CD4-positive, alpha-beta T cell (primary cell): ENCODE measurements around the gene AMOTL2. TPM values are rescaled to one million over a fixed set of nuclear protein-coding genes. Genes with fewer than 3 reads are reported as not detected.

Experiments
- ATAC-seq: fragments of 200-7000 bp; cut with Tn5 transposase; one replicate; pipeline ENCODE4 v1.10.0; 2022; ENCODE audit warnings: mild to moderate bottlenecking; ENCODE audit not compliant: poor library complexity
- CTCF ChIA-PET: fragments of 350-600 bp; sonication (Branson Sonifier 250); formaldehyde crosslinking; loops from one replicate; lab custom pipeline; 2021; ENCODE audit warnings: antibody characterized with exemption, inconsistent platforms; lab: Charles Lee
- POLR2A ChIA-PET: fragments of 350-600 bp; sonication (Branson Sonifier 250); formaldehyde crosslinking; loops from one replicate; lab custom pipeline; 2021; ENCODE audit warnings: antibody characterized with exemption, inconsistent platforms; lab: Charles Lee
- DNase-seq, 14 experiments: peaks; one replicate each; pipeline ENCODE4 v3.0.0-alpha.2; 2013 to 2020; ENCODE audit warnings: mixed read lengths in 2 of 14
- H3K27ac ChIP-seq, 2 donors: one replicate each; pipeline versions ENCODE4 v1.5.1 to v1.7.0; 2013; ENCODE audit warnings: low read length in 2 of 2, low read depth in 1 of 2, mild to moderate bottlenecking in 1 of 2
- H3K27me3 ChIP-seq, 2 experiments: 1 replicate in 1 of 2; 2 replicates in 1 of 2; pipeline versions ENCODE4 v1.6.1 to v1.7.0; 2013; ENCODE audit warnings: low read length in 2 of 2, control low read depth in 1 of 2, mild to moderate bottlenecking in 1 of 2, moderate library complexity in 1 of 2; ENCODE audit not compliant: insufficient read depth in 2 of 2, control insufficient read depth in 1 of 2
- H3K36me3 ChIP-seq: one replicate; pipeline ENCODE4 v1.6.1; 2013; ENCODE audit warnings: low read length, control low read depth; ENCODE audit not compliant: insufficient read depth
- H3K4me1 ChIP-seq: one replicate; pipeline ENCODE4 v1.6.1; 2013; ENCODE audit warnings: low read length, control low read depth; ENCODE audit not compliant: insufficient read depth
- H3K4me3 ChIP-seq: one replicate; pipeline ENCODE4 v1.5.1; 2013; ENCODE audit warnings: mild to moderate bottlenecking, low read length, moderate library complexity
- H3K9me3 ChIP-seq, 2 experiments: 1 replicate in 1 of 2; 2 replicates in 1 of 2; pipeline versions ENCODE4 v1.6.1 to v1.7.0; 2013; ENCODE audit warnings: low read length in 2 of 2, mild to moderate bottlenecking in 2 of 2, control low read depth in 1 of 2, moderate library complexity in 1 of 2; ENCODE audit not compliant: control insufficient read depth in 1 of 2, insufficient read depth in 1 of 2
- H3K27ac Mint-ChIP-seq: one replicate; pipeline ENCODE4 v1.8.0; 2020; ENCODE audit warnings: mixed read lengths
- H3K27me3 Mint-ChIP-seq: one replicate; pipeline ENCODE4 v1.8.0; 2021; ENCODE audit warnings: mixed read lengths
- H3K36me3 Mint-ChIP-seq: one replicate; pipeline ENCODE4 v1.8.0; 2021; ENCODE audit warnings: low read depth, mixed read lengths
- H3K4me1 Mint-ChIP-seq: one replicate; pipeline ENCODE4 v1.8.0; 2021; ENCODE audit warnings: low read depth, mixed read lengths
- H3K4me3 Mint-ChIP-seq: one replicate; pipeline ENCODE4 v1.8.0; 2020; ENCODE audit warnings: mild to moderate bottlenecking, mixed read lengths
- H3K9me3 Mint-ChIP-seq: one replicate; pipeline ENCODE4 v1.8.0; 2020; ENCODE audit warnings: mixed read lengths
- intact Hi-C, 2 experiments: fragments of 100-400 bp; cut with DNase I in 1 of 2; cut with micrococcal nuclease in 1 of 2; formaldehyde crosslinking; loops; one replicate each; pipeline versions ENCODE4 v1.15.1 to v1.9.0; 2023 to 2025; cut with DNase I, micrococcal nuclease
- total RNA-seq, 174 experiments: library from RNA in 2 of 174; stranded (reverse) in 2 of 174; gene quantifications; one replicate each; pipeline ENCODE4 v1.2.3 and lab custom pipeline; 2021 to 2026
- TF ChIP-seq, protein P1 (sequence below): fragments of 200-600 bp; IDR thresholded peaks from one replicate; pipeline ENCODE4 v1.8.0; 2022; ENCODE audit warnings: antibody characterized with exemption, mild to moderate bottlenecking

AMOTL2 gene
- total RNA-seq, 2 experiments from 2014 or later = not detected

- TF ChIP-seq, protein P1, sequence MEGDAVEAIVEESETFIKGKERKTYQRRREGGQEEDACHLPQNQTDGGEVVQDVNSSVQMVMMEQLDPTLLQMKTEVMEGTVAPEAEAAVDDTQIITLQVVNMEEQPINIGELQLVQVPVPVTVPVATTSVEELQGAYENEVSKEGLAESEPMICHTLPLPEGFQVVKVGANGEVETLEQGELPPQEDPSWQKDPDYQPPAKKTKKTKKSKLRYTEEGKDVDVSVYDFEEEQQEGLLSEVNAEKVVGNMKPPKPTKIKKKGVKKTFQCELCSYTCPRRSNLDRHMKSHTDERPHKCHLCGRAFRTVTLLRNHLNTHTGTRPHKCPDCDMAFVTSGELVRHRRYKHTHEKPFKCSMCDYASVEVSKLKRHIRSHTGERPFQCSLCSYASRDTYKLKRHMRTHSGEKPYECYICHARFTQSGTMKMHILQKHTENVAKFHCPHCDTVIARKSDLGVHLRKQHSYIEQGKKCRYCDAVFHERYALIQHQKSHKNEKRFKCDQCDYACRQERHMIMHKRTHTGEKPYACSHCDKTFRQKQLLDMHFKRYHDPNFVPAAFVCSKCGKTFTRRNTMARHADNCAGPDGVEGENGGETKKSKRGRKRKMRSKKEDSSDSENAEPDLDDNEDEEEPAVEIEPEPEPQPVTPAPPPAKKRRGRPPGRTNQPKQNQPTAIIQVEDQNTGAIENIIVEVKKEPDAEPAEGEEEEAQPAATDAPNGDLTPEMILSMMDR = no peak
- no peak for ATAC-seq
- intact Hi-C loops = loop anchor here in 1 of 2 experiments (5.0 kb wide), 1 partner anchor 118 kb away; no protein-coding TSS in a partner anchor
- Mint-ChIP-seq H3K27ac (no peak overlapping the region), H3K9me3 (no peaks in the 10 kb centered on the region), H3K4me1 (no peaks in the 10 kb centered on the region), H3K36me3 (no peaks in the 10 kb centered on the region), H3K27me3 (no peaks in the 10 kb centered on the region), H3K4me3 (no peak overlapping the region)
- Histone ChIP-seq H3K27me3 (no peaks in the 10 kb centered on the region), H3K36me3 (no peaks in the 10 kb centered on the region), H3K4me3 (no peak overlapping the region), H3K27ac (no peak overlapping the region), H3K4me1 (no peaks in the 10 kb centered on the region), H3K9me3 (no peaks in the 10 kb centered on the region)
- ChIA-PET POLR2A (no interaction called here), CTCF (no interaction called here)
- DNase-seq = no peak
Observed at GRCh38 chr3:134354612-134355251, 19.5 kb downstream of the AMOTL2 start.

- CTCF ChIA-PET = no interaction called here
- H3K9me3 ChIP-seq = no peaks in the 10 kb centered on the region
- no peaks in the 10 kb centered on the region for H3K9me3 Mint-ChIP-seq
- H3K4me1 ChIP-seq = no peaks in the 10 kb centered on the region
- H3K36me3 Mint-ChIP-seq = no peaks in the 10 kb centered on the region
- no peak overlapping the region for H3K27ac Mint-ChIP-seq
- no peak overlapping the region for H3K27ac ChIP-seq
- DNase-seq (no peak), ATAC-seq (no peak)
- no peak overlapping the region for H3K4me3 Mint-ChIP-seq
- H3K27me3 ChIP-seq = no peaks in the 10 kb centered on the region
- no peaks in the 10 kb centered on the region for H3K27me3 Mint-ChIP-seq
- intact Hi-C loops = no loop called here
- H3K4me3 ChIP-seq = no peak overlapping the region
- no peaks in the 10 kb centered on the region for H3K4me1 Mint-ChIP-seq
- H3K36me3 ChIP-seq = no peaks in the 10 kb centered on the region
- POLR2A ChIA-PET = no interaction called here
- TF ChIP-seq, protein P1 = no peak
Observed at GRCh38 chr3:134353831-134354611, 20.2 kb downstream of the AMOTL2 start.

DNA sequence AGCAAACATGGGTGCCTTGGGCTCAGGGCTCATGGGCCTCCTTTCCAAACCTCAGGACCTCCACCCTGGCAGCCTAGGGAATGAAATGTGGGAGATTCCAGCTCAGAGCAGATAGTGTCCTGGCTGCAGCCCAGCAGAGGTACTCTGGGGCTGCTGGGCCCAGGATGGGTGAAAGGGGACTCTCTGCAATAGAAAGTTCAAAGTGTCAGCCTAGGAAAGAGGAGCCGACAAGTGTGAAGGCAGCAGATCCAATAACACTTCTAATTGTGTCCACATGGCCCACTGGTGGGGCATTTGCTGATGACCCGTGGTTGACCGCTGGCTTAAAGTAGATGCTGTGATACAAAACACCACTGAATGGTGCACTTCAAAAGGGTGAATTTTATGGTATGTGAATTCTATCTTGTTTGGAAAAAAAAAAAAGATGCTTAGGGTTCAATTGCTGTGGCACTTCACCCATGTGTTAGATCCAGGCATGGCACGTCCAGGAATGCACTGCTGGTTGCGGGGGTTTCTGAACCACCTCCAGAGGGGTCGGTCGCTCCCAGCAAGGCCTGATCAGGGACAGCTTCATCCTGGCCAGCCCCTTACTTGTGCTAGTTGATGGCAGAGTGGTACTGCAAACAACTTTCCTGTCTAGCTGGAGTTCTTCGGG, 20.9 kb downstream of the AMOTL2 start:
- intact Hi-C loops = no loop called here
- no peaks in the 10 kb centered on the region for H3K36me3 Mint-ChIP-seq

More for the DNA sequence above, 20.9 kb downstream of the AMOTL2 start:
- Histone ChIP-seq H3K9me3 (no peaks in the 10 kb centered on the region), H3K36me3 (no peaks in the 10 kb centered on the region), H3K4me3 (no peak overlapping the region), H3K27ac (no peak overlapping the region), H3K4me1 (no peaks in the 10 kb centered on the region), H3K27me3 (no peaks in the 10 kb centered on the region)
- no peak for DNase-seq
- TF ChIP-seq, protein P1 = no peak
- ChIA-PET CTCF (no interaction called here), POLR2A (no interaction called here)
- Mint-ChIP-seq H3K27ac (no peak overlapping the region), H3K27me3 (no peaks in the 10 kb centered on the region), H3K4me3 (no peak overlapping the region), H3K9me3 (no peaks in the 10 kb centered on the region), H3K4me1 (no peaks in the 10 kb centered on the region)
- ATAC-seq = no peak
